ENCODE data around the gene CELA3A.

DNA sequence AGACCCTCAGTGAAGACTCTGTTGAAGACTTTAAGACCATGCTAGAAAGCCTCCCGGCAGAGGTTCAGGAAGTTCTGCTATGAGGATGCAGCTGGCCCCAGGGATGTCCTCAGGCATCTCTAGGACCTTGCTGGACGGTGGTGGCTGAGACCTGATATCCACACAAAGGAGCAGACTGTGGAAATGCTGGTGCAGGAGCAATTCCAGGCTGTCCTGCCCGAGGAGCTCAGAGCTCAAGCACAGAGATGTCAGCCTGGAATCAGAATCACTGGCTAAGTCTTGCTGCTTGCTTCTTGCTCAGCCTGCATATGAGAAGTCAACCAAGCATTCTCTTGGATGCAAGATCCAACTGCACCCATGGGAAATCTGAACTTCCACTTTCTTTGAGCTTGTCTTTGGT lies 29.0 kb downstream of the CELA3A start:
- TF ChIP-seq, protein P1, sequence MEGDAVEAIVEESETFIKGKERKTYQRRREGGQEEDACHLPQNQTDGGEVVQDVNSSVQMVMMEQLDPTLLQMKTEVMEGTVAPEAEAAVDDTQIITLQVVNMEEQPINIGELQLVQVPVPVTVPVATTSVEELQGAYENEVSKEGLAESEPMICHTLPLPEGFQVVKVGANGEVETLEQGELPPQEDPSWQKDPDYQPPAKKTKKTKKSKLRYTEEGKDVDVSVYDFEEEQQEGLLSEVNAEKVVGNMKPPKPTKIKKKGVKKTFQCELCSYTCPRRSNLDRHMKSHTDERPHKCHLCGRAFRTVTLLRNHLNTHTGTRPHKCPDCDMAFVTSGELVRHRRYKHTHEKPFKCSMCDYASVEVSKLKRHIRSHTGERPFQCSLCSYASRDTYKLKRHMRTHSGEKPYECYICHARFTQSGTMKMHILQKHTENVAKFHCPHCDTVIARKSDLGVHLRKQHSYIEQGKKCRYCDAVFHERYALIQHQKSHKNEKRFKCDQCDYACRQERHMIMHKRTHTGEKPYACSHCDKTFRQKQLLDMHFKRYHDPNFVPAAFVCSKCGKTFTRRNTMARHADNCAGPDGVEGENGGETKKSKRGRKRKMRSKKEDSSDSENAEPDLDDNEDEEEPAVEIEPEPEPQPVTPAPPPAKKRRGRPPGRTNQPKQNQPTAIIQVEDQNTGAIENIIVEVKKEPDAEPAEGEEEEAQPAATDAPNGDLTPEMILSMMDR (IDR thresholded peaks at IDR 0.05; ENCODE audit: low read length): no peak
- no peak for TF ChIP-seq EZH2 (IDR thresholded peaks at IDR 0.05; ENCODE audit: borderline replicate concordance, low read length)

All from OCI-LY1 (cell line).